HG03378 (cell line): Measurements from ENCODE around the gene GABRD.

Experiments used
- ATAC-seq: cut with Tn5 transposase; IDR thresholded peaks from one replicate; pipeline ENCODE4 v1.9.1; 2021; ENCODE audit warnings: mild to moderate bottlenecking, moderate library complexity; ENCODE audit not compliant: unreplicated experiment

Gene GABRD

DNA sequence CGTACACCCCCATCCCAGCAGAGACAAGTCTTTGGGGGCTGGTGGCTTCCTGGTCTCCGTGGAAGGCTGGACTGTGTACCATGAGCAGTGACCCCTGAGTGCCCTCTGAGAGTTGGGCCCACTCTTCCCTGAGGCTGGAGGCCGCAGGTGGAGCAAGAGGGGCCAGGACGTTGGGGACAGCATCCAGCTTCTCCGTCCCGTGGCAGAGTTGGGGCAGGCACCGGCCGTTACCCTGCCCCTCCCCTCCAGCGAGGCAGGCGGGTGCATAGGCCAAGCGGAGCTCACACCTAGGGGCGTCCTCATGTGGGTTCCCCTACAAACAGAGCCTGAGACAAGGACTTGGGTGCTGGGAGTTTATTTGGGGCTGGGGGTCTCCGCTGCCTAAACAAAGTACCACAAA lies 14.0 kb downstream of the GABRD start:
- no peak for ATAC-seq

DNA sequence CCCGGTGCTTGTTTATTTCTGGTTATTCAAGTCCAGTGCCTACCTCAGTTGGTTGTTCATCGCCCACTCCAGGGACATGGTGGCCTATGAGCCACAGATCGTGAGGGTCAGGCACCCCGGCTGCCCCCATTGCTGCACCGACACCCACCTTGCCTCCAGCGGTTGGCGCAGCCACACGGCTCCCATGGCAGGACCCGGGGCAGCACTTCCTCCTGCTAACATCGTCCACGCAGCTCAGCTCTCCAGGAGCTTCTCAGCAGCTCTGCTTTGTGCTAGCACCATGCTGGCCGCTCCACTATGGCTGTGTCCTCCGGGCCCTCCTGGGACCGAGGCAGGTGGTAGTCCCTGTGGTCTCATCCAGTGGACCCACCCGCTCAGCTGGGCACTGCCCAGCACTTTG lies 17.1 kb downstream of the GABRD start:
- ATAC-seq: no peak

DNA sequence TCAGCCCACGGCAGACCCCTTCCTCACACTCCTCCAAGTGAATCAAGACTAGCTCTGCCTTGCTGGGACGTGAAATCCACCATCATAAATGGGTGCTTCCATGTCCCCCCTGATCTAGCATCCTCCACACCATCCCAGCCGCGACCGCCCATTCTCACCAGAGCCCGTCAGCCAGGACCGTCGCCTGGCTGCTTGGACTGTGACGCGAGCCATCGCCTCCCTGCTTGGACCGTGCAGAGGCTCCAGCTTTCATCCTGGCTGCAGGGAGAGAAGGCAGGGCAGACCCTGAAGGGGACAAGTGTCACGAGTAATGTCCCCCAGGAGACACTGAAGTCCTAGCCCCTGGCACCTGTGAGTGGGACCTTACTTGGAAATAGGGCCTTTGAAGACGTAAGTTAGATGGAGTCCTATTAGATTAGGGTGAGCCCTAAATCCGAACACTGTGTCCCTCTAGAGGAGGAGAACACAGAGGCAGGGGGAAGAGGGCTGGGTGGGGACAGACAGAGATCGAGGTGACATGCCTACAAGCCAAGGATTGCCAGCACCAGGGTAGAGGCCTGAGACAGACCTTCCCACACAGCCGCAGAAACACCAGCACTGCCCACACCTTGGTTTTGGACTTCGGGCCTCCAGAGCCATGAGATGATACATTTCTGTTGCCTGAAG lies 18.3 kb downstream of the GABRD start:
- ATAC-seq: no peak

DNA sequence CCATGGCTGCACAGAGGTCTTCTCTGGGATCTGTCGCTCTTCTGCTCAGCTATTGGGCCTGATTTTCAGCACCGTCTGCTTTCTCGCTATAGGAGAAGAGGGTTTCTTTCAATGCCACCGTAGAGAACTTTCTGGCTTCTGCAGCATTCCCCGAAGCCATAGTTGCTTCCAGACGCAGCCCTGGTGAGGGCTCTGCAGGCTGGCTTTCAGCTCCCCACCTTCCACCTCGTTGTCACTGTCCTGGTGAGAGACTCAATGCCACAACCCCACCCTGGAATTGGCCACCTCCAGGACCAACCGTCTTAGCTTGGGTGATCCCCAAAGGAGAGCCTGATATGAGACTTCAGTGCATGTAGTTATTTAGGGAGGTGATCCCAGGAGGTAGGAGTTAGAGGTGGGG lies 19.1 kb downstream of the GABRD start:
- ATAC-seq: no peak

DNA sequence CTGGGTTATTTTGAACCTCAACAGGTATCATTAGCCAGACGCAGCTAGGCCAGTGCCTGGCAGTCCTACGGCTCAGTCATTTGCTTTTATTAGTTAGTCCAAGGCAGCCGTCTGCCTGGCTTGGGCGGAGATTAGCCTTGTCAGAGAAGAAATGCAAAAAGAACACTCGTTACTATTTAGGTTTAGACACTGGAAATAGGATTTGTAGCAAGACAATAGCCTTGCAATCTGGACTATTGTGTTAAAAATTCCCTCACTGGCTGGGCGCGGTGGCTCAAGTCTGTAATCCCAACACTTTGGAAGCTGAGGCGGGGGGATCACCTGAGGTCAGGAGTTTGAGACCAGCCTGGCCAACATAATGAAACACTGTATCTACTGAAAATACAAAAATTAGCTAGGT lies 20.1 kb downstream of the GABRD start:
- no peak for ATAC-seq

DNA sequence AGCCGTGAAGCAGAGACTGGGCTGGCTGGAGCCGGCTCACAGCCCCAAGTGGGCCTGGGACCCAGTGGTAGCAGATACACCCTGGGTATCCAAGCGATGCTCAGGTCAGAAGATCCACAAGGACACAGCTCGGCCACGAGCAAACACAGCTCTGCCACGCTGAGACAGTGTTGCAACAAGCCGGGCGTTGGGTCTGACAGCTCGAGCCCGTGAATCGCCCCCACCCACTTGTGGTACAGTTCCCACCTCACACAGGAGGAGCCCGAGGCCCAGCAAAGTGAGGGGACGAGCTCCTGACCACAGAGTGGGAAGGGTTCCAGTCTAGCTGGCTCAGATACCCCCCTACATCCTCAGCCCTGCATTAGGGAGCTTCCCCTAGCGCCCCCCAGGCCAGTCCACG lies 22.2 kb downstream of the GABRD start:
- no peak for ATAC-seq

DNA sequence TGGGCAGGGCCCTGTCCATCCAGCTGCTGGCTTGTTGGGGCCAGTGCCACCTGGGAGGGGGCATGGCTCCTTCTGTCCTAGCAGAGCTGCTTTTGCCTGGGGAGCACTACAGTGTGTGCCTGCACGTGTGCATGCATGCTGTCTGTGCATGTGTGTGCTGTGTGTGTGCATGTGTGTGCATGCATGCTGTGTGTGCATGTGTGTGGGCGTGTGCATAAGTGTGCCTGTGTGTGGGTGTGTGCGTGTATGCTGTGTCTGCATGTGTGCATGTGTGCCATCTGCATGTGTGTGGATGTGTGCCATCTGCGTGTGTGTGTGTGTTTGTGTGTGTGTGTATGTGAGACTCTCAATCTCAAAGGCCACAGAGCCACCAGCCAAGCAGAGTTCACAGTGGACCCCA lies 22.7 kb downstream of the GABRD start:
- ATAC-seq: no peak

DNA sequence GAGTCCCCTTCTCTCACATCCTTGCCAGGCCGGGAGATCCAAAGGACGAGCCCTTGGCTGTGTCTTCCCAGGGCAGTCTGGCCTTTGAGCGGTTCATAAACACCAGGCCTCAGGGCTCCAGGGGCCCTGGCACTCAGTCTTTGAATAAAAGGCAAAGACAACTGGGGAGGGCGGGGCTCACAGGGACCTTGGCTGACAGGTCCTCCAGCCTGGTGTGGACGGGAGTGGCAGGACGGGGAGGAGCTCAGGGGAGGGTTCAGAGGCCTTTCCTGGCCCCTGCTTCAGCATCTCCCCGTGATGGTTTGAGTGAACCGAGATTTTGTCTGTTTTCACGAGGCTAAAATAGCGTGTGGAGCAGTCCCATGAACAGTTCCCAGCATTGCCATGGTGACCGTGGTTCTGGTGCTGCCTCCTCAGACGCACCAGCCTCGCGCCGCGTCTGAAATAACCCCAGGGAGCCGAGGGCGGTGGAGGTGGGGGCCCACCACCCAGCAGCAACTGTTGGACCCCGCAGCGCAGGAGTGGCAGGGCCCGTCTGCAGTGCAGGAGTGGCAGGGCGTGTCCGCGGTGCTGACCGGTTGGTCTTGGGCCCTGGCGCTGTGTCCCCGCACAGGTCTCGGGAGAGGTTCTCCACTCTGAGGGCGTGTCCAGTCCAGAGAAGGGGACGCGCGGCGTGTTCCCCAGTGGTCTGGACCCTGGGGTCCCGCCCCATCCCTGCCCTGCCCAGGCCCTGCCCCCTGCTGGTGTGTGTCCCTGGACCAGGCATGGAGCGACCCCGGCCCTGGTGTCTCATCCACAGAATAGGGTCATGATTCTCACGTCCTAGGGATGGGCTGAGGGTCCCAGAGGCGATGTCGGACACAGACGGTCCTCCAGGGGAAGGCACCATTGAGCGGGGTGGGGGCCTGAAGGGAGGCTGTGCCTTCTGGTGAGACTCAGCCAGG lies 24.0 kb downstream of the GABRD start:
- ATAC-seq: no peak

DNA sequence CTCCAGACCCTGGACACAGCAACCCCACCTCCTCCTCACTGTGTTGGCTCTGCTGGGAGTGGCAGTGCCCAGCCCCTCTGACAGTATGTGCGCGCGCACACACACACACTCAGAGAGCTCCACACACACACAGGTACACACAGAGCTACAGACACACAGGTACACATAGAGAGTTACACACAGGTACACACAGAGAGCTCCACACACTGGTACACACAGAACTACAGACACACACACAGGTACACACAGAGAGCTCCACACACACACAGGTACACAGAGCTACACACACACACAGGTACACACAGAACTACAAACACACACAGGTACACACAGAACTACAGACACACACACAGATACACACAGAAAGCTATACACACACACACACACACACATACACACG lies 24.7 kb downstream of the GABRD start:
- no peak for ATAC-seq

DNA sequence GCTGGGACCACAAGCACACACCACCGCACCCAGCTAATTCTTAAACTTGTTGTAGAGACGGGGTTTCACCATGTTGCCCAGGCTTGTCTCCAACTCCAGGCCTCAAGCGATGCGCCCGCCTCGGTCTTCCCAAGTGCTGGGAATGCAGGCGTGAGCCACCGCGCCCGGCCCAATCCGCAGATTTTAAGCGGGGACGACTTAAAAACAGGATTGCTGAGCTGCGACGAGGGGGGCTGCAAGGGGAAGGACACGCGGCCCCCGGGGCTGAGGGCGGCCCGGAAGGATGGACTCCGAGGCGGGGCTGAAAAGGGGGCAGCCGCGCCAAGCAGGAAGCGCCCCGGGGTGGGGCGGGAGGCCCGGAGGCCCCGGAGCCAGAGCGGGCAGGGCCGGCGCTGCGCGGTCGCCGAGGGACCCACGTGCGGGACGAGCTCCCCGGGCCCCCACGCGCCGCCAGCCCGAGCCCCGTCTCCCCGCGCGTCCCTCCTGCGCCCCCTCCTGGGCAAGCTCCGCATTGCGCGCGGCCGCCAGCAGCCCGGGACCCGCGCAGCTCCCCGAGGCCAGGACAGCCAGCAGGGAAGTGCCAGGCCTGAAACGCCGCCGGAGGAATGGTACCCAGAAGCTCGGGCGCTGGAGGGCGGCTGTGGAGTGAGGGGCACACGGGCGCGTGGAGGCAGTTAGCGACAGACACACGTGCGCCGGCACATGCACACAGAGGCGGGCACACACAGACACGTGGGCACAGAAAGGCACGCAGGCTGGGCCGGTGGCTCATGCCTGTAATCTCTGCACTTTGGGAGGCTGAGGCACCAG lies 25.6 kb downstream of the GABRD start:
- ATAC-seq: no peak

DNA sequence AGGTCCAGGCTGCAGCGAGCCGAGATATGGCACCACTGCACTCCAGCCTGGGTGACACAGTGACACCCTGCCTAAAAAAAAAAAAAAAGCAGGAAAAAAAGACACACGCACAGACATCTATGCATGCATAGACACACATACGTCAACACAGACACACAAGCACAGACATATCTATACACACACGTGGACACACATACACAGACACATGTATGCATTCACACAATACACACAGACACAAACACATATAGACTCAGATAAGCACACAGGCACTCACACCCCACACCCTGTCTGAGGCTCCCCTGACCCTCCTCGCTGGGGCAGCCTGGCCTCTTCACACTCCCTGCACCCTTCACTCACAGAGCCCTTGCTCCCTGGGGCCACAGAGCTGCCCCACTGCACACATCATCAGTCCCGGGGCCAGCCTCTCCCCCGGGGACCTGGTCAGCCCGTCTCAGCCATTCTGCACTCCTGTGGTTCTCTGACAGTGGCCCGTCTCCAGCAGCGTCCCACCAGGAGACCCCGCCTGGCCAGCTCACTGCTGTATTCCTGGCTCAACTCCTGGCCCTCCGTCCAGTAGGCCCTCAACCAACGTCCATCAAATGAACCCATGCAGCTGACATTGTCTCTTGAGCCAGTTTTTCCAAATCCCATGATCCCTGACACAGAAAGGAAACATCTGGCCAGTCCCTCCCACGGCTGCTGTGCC lies 26.5 kb downstream of the GABRD start:
- no peak for ATAC-seq

DNA sequence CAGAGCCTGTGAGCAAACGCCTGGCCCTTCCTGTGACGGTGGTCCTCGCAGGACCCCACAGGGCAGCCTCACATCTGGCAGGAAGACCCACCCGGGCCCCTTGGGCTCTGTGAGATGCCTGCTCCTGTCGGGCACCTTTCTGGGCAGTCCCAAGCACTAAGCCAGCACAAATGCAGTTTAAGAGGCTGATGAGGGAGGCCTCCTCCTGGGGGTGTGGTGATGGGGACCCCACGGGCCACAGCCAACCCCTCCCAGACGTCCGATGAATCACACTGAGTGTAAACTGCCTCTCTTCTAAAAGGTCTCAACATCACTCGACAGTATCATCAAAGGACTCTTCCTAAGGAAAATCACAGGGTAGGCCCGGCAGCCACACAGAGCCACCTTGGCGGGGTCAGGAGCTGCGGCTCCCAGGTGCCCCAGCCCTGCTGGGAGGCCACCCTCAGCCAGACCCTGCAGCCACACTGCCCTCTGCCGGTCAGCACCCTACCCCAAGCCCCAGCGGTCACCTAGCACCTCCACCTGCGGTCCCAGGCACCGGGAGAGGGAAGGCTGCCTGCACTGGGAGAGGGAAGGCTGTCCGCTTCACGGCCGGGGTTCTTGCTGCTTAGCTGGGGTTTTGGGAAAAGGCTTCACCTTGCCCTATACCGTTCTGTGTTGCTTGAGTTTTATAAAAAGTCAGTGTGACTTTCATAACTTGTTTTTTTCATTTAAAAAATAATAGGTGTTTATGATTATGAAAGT lies 27.2 kb downstream of the GABRD start:
- ATAC-seq: no peak

DNA sequence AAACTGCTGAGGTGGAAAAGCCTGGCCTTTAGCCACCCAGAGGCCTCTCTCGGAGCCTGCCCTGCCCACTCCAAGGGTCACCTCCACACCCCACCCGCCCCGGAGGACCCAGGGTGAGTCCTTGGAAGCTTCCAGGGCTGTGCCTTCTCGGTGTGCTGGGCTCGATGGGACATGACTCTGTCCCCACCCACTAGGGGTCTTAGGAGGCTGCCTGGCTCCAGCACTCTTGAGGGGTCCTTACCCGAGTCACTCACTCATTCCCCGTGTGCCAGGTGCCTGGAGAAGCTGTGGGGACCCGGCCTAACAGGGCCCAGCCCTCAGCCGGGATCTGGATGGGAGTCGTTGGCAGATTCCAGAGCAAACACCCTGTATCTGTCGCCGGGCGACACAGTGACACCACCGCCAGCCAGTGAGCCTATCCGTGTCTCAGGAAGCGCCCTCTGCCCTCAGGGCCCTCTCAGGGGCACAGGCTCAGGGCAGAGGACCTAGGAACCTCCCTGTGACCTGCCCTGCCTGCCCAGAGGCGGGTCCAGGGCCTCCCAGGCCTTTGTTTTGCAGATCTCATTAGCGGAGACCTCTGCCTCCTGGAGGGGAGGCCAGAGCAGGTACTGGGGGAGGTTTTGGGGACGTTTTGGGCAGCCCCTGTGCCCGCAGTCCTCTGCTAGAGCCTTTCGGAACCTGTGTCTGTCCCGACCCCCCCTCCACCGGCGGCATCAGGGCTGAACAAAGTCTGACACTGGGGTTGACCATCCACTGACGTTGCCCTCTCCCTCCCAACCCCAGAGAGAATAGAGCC lies 28.0 kb downstream of the GABRD start:
- ATAC-seq: no peak

DNA sequence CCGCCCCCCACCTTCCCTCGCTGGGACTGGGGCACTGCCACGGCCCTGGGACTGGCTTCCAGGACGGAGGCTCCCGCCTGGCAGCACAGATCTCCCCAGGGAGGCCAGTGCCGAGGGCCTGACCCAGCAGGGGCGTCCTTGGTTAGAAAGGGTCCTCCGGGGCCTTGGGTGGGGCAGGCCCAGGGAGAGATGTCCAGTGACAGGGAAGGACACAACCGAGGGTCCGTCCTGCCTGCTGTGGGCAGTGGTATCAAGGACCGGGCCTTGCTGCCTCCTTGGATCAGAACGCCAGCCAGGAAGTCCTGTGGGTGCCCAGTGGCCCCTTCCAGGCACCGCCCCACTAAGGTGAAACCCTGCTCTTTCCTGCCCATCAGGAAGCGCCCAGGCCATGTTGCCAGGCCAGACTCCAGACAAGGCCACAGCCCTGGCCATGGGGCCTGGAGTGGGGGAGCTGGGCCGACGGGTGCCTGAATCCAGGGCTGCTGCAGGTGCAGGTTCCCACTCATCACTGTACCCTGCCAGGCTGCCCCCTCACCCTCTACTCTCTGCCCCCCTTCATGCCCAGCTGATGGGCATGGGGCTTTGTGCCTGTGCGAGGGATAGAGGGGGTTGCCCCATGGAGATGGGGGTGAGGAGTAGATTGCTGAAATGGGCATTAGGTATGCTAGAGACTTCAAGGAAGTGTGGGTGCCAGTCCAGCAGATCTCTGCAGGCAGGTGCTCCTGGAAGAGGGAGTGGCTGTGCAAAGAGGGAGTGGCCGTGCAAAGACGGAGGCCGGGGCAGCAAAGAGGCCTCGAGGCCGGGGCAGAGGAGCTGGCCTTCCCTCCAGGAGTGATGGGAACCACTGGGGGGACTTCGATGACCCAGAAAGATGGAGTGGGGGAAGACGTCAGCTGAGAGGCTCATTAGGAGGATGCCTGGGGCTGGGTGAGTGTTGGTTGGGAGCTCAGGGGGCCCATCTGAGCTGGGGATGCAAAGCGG lies 28.9 kb downstream of the GABRD start:
- no peak for ATAC-seq

DNA sequence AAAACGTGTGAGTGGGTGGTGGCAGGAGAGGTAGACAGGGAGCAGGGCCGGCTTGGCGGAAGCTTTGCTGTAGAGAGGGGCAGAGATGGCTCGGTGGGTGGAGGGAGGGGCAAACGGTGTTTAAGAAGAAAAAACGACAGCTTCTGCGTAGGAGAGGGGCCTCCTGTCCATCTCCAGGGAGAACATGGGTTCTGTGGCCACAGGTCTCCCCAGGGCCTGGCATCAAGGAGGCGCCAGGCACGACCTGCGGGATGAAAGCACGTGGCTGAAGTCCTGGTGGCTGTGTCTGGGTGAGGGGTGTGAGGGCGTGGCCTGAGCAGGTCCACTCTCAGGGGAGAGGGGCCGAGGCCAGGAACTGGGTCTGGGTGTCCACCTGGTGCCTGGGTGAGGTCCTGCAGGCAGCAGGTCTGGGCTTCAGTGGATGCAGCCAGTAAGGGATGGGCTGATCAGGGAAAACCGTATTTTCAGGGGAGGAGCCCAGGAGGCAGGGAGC lies 30.1 kb downstream of the GABRD start:
- ATAC-seq: no peak

DNA sequence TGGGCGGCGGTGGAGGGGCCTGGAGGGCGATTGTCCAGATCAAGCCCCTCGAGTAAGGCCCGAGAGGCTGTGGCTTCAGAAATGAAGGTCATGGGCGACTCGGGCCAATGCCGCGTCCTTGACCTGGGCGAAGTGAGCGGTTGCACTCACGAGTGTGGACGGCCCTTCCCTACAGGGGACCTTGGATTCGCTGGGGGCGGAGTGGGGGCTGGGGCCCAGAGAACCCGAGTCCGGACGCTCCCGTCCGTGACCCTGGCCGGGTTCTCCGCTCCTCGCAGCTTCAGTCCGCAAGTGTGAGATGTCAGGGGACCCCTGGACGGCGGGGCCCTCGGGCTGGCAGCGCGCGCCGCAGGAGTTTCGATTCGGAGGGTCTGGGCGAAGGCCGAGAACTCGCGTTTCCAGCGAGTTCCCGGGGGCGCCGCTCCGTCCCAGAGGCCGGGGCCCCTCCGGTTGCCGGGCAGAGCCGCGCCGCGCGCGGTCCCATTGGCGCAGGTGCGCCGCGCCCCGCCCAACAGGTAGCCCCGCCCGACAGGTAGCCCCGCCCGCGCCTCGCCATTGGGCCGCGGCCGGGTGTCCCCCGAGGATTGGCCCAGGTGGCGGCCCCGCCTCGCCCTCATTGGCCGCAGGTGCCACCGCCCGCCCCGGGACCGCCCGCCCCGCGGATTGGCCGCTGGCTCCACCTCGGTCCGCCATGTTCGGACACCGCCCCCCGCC lies 30.7 kb downstream of the GABRD start, which contains the start of gene PRKCZ:
Gene PRKCZ (plus strand): TSS at position 694 of the 714 bp plus-strand sequence. CDS start 220 bp downstream, outside the sequence.
- no peak for ATAC-seq

DNA sequence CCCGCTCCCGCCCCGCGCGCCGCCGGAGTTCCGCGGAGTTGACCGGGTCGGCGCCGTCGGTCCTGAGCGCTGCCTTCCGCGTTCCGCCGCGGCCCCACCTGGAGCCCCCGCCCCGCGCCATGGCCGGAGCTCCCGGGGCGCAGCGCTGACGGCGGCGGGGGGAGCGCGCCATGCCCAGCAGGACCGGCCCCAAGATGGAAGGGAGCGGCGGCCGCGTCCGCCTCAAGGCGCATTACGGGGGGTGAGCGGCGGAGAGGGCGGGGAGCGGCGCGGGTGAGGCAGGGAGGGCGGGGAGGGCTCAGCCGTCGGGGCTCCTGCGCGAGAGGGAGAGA lies 31.3 kb downstream of the GABRD start:
- ATAC-seq: no peak
